Measurements from ENCODE around the gene STBD1.

STBD1 gene

DNA sequence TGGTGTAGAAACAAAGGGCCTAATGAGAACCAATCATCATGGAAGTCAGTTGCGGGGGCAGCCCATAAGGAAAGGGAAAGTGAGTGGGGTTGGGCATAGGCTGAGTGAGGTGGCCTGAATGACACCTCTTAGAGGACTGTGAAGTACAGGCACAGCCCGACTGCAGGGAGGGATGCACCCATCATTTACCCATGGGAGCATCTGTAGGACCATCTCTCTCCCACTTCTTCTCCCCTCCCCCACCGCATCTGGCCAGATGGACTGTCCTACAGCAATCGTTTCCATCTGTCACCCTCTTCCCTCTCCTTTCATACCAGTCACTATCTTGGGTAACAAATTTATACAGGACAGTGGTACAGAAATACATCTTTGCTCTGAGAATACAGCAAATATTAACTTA, 4.2 kb downstream of the STBD1 start:
- no peaks in the 10 kb centered on the region for H3K36me3 ChIP-seq (ENCODE audit: insufficient read depth, low read length)
- no peaks in the 10 kb centered on the region for H3K9me2 ChIP-seq (replicated peaks; ENCODE audit: low read depth, low read length)
- no peak overlapping the region for H3K9ac ChIP-seq (ENCODE audit: low read depth, low read length, poor library complexity, severe bottlenecking)
- no peaks in the 10 kb centered on the region for H3K9me3 ChIP-seq (ENCODE audit: insufficient read depth, low read depth, low read length)
- H3F3A ChIP-seq (ENCODE audit: low read depth) = no peaks in the 10 kb centered on the region
- peaks cover 32% of the 10 kb centered on the region for H3K4me1 ChIP-seq (ENCODE audit: insufficient read depth, low read length, poor library complexity, severe bottlenecking)
- no peak overlapping the region for H2AFZ ChIP-seq (ENCODE audit: low read length)
- H3K27me3 ChIP-seq (ENCODE audit: insufficient read depth, low read length, poor library complexity, severe bottlenecking) = no peaks in the 10 kb centered on the region
- TF ChIP-seq CTCF (conservative IDR thresholded peaks at IDR 0.05; ENCODE audit: low read length) = no peak
- no peak for TF ChIP-seq EZH2phosphoT487 (IDR thresholded peaks at IDR 0.05; ENCODE audit: borderline replicate concordance)
- H4K20me1 ChIP-seq (ENCODE audit: insufficient read depth, low read length, poor library complexity, severe bottlenecking) = peaks cover 7% of the 10 kb centered on the region
- H3K4me2 ChIP-seq (ENCODE audit: low read depth, low read length, poor library complexity, severe bottlenecking) = no peak overlapping the region
- H3K4me3 ChIP-seq (ENCODE audit: low read length, poor library complexity, severe bottlenecking) = no peak overlapping the region
- peaks cover 35% of the 10 kb centered on the region for H3K79me2 ChIP-seq (ENCODE audit: insufficient read depth, low read length)

GRCh38 chr4:76311896-76312331, 5.4 kb downstream of the STBD1 start:
- Histone ChIP-seq H3K4me1 (ENCODE audit: insufficient read depth, low read length, poor library complexity, severe bottlenecking) (peaks cover 30% of the 10 kb centered on the region), H3K4me3 (ENCODE audit: low read length, poor library complexity, severe bottlenecking) (no peak overlapping the region), H3K27me3 (ENCODE audit: insufficient read depth, low read length, poor library complexity, severe bottlenecking) (no peaks in the 10 kb centered on the region), H2AFZ (ENCODE audit: low read length) (no peak overlapping the region), H3K79me2 (ENCODE audit: insufficient read depth, low read length) (peaks cover 25% of the 10 kb centered on the region), H3K9me3 (ENCODE audit: insufficient read depth, low read depth, low read length) (peaks cover 3% of the 10 kb centered on the region; the same call in 1 of the 2 replicates), H4K20me1 (ENCODE audit: insufficient read depth, low read length, poor library complexity, severe bottlenecking) (peaks cover 7% of the 10 kb centered on the region), H3F3A (ENCODE audit: low read depth) (no peaks in the 10 kb centered on the region), H3K9me2 (replicated peaks; ENCODE audit: low read depth, low read length) (no peaks in the 10 kb centered on the region), H3K36me3 (ENCODE audit: insufficient read depth, low read length) (no peaks in the 10 kb centered on the region), H3K9ac (ENCODE audit: low read depth, low read length, poor library complexity, severe bottlenecking) (no peak overlapping the region), H3K4me2 (ENCODE audit: low read depth, low read length, poor library complexity, severe bottlenecking) (no peak overlapping the region)
- TF ChIP-seq EZH2phosphoT487 (IDR thresholded peaks at IDR 0.05; ENCODE audit: borderline replicate concordance) (no peak), CTCF (conservative IDR thresholded peaks at IDR 0.05; ENCODE audit: low read length) (no peak)

DNA sequence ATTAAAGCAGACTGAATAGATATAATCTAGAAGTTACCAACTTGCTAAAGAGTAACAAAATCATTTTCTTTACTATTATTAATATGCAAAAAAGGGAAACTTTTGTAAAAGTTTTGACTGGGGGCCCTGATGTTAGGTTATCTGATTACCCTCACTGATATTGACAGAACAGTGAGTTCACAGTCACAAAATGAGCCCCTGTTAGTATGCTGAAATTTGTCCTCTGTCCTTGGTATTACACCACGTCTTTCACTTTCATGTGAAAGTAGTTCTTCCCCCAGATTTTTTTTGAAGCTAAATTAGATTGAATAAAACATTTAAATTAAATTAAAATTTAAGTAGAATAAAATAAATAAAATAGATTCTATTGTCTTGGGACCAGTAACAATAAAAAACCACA, 5.9 kb downstream of the STBD1 start:
- no peaks in the 10 kb centered on the region for H3F3A ChIP-seq (ENCODE audit: low read depth)
- TF ChIP-seq CTCF (conservative IDR thresholded peaks at IDR 0.05; ENCODE audit: low read length) = no peak
- no peaks in the 10 kb centered on the region for H3K27me3 ChIP-seq (ENCODE audit: insufficient read depth, low read length, poor library complexity, severe bottlenecking)
- H3K4me3 ChIP-seq (ENCODE audit: low read length, poor library complexity, severe bottlenecking) = no peak overlapping the region
- H2AFZ ChIP-seq (ENCODE audit: low read length) = no peak overlapping the region
- peaks cover 28% of the 10 kb centered on the region for H3K4me1 ChIP-seq (ENCODE audit: insufficient read depth, low read length, poor library complexity, severe bottlenecking)
- H3K9ac ChIP-seq (ENCODE audit: low read depth, low read length, poor library complexity, severe bottlenecking) = no peak overlapping the region
- no peak overlapping the region for H3K4me2 ChIP-seq (ENCODE audit: low read depth, low read length, poor library complexity, severe bottlenecking)
- no peaks in the 10 kb centered on the region for H3K36me3 ChIP-seq (ENCODE audit: insufficient read depth, low read length)
- peaks cover 20% of the 10 kb centered on the region for H3K79me2 ChIP-seq (ENCODE audit: insufficient read depth, low read length)
- H4K20me1 ChIP-seq (ENCODE audit: insufficient read depth, low read length, poor library complexity, severe bottlenecking) = peaks cover 6% of the 10 kb centered on the region
- no peaks in the 10 kb centered on the region for H3K9me2 ChIP-seq (replicated peaks; ENCODE audit: low read depth, low read length)
- H3K9me3 ChIP-seq (ENCODE audit: insufficient read depth, low read depth, low read length) = peaks cover 3% of the 10 kb centered on the region; the same call in 1 of the 2 replicates
